ENCODE measurements around the gene SP9.

DNA sequence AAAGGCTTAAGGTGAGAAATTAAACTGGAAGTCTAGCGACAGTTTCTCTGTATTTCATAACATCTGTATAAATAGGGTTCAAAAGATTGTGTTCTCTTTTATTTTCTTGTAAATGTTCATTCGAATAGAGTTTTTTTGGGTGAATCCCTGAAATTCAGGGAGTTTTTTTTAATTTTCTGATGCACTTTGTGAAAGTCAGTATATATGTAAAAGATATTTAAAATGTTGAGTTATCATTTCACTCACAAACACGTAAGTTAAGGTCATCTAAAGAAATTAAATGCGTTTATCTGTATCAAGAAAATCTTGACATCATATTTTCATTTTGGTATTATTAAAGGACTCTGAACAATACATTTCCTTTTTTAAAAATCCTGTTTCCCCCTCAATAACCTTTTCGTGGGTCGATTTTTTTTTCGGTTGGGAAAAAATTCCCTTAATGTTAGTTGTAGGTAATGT, 3.4 kb downstream of the SP9 start:
- TF ChIP-seq, protein P1, sequence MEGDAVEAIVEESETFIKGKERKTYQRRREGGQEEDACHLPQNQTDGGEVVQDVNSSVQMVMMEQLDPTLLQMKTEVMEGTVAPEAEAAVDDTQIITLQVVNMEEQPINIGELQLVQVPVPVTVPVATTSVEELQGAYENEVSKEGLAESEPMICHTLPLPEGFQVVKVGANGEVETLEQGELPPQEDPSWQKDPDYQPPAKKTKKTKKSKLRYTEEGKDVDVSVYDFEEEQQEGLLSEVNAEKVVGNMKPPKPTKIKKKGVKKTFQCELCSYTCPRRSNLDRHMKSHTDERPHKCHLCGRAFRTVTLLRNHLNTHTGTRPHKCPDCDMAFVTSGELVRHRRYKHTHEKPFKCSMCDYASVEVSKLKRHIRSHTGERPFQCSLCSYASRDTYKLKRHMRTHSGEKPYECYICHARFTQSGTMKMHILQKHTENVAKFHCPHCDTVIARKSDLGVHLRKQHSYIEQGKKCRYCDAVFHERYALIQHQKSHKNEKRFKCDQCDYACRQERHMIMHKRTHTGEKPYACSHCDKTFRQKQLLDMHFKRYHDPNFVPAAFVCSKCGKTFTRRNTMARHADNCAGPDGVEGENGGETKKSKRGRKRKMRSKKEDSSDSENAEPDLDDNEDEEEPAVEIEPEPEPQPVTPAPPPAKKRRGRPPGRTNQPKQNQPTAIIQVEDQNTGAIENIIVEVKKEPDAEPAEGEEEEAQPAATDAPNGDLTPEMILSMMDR (IDR thresholded peaks at IDR 0.05) = no peak
- no peak for TF ChIP-seq POLR2A (IDR thresholded peaks at IDR 0.05)

Data from adrenal gland (tissue), 5 donors.